Measurements from ENCODE around the gene FOXP3.

The FOXP3 gene

GRCh38 chrX:49276207-49276606, 11.7 kb upstream of the FOXP3 start:
- H3K4me3 ChIP-seq (ENCODE audit: low read depth, low read length) = no peak overlapping the region
- no peak for TF ChIP-seq CTCF (IDR thresholded peaks at IDR 0.05; ENCODE audit: low read depth, low read length)
- in situ Hi-C loops (cut with HindIII; ENCODE audit: low sequenced_read_pairs) = no loop called here
- no peak for DNase-seq (ENCODE audit: low read depth, low spot score)

GRCh38 chrX:49273181-49273727, 8.7 kb upstream of the FOXP3 start:
- TF ChIP-seq CTCF (IDR thresholded peaks at IDR 0.05; ENCODE audit: low read depth, low read length) = no peak
- in situ Hi-C loops (cut with HindIII; ENCODE audit: low sequenced_read_pairs) = no loop called here
- no peak overlapping the region for H3K4me3 ChIP-seq (ENCODE audit: low read depth, low read length)
- no peak for DNase-seq (ENCODE audit: low read depth, low spot score)

- no peak for DNase-seq (ENCODE audit: low read depth, low spot score)
- H3K4me3 ChIP-seq (ENCODE audit: low read depth, low read length) = no peak overlapping the region
- TF ChIP-seq CTCF (IDR thresholded peaks at IDR 0.05; ENCODE audit: low read depth, low read length) = no peak
- in situ Hi-C loops (cut with HindIII; ENCODE audit: low sequenced_read_pairs) = no loop called here
Observed at GRCh38 chrX:49272421-49272820, 7.9 kb upstream of the FOXP3 start.

GRCh38 chrX:49271341-49271740, 6.8 kb upstream of the FOXP3 start:
- in situ Hi-C loops (cut with HindIII; ENCODE audit: low sequenced_read_pairs) = no loop called here
- H3K4me3 ChIP-seq (ENCODE audit: low read depth, low read length) = no peak overlapping the region
- DNase-seq (ENCODE audit: low read depth, low spot score) = no peak
- no peak for TF ChIP-seq CTCF (IDR thresholded peaks at IDR 0.05; ENCODE audit: low read depth, low read length)

GRCh38 chrX:49270249-49270921, 5.9 kb upstream of the FOXP3 start:
- H3K4me3 ChIP-seq (ENCODE audit: low read depth, low read length) = peak overlapping the region; percentile 60
- TF ChIP-seq CTCF (IDR thresholded peaks at IDR 0.05; ENCODE audit: low read depth, low read length) = no peak
- no peak for DNase-seq (ENCODE audit: low read depth, low spot score)
- in situ Hi-C loops (cut with HindIII; ENCODE audit: low sequenced_read_pairs) = no loop called here

GRCh38 chrX:49269767-49270248, 5.3 kb upstream of the FOXP3 start, which contains the start of gene PPP1R3F:
Gene PPP1R3F, plus strand, starts transcription at chrX:49269793. Its CDS starts 77 bp downstream, at chrX:49269870.
- TF ChIP-seq CTCF (IDR thresholded peaks at IDR 0.05; ENCODE audit: low read depth, low read length) = no peak
- H3K4me3 ChIP-seq (ENCODE audit: low read depth, low read length) = peak within 1 kb of the TSS; percentile 64
- in situ Hi-C loops (cut with HindIII; ENCODE audit: low sequenced_read_pairs) = no loop called here
- DNase-seq (ENCODE audit: low read depth, low spot score) = no peak

All from astrocyte of the spinal cord (primary cell).